Neural cell (in vitro differentiated cells): ENCODE results near the gene CYP4A22. TPM values are rescaled to one million over a fixed set of nuclear protein-coding genes. Genes with fewer than 3 reads are reported as not detected.

Source experiments
- H2AFZ ChIP-seq: fragments of 200-600, 300-800 bp; sonication (generic), shearing (Covaris generic); 2 replicates; pipeline ENCODE4 v1.6.0; 2014; ENCODE audit warnings: low read depth, mild to moderate bottlenecking, antibody characterized with exemption, low read length, moderate library complexity
- H3F3A ChIP-seq: fragments of 200-600 bp; shearing (Covaris generic); 2 replicates; pipeline ENCODE4 v1.6.1; 2016; ENCODE audit warnings: mild to moderate bottlenecking, moderate library complexity, mixed read lengths, antibody characterized with exemption, low read length; ENCODE audit not compliant: insufficient read depth, poor library complexity, severe bottlenecking
- H3K27ac ChIP-seq: fragments of 200-600, 300-800 bp; sonication (generic), shearing (Covaris generic); 2 replicates; pipeline ENCODE4 v1.5.1; 2014; ENCODE audit warnings: mild to moderate bottlenecking, low read length, moderate library complexity
- H3K27me3 ChIP-seq: fragments of 300-800, 200-600 bp; sonication (generic), shearing (Covaris generic); 2 replicates; pipeline ENCODE4 v1.6.0; 2014; ENCODE audit warnings: mild to moderate bottlenecking, low read depth, low read length, moderate library complexity; ENCODE audit not compliant: insufficient read depth
- H3K36me3 ChIP-seq: fragments of 300-800, 200-600 bp; sonication (generic), shearing (Covaris generic); 2 replicates; pipeline ENCODE4 v1.5.1; 2014; ENCODE audit warnings: mild to moderate bottlenecking, antibody characterized with exemption, low read length, moderate library complexity; ENCODE audit not compliant: insufficient read depth
- H3K4me2 ChIP-seq: fragments of 300-800, 200-600 bp; sonication (generic), shearing (Covaris generic); 2 replicates; pipeline ENCODE4 v1.6.0; 2014; ENCODE audit warnings: mild to moderate bottlenecking, low read length
- H3K4me3 ChIP-seq: fragments of 300-800, 200-600 bp; sonication (generic), shearing (Covaris generic); 2 replicates; pipeline ENCODE4 v1.5.1; 2014; ENCODE audit warnings: mild to moderate bottlenecking, low read length, moderate library complexity
- H3K79me2 ChIP-seq: fragments of 200-600 bp; shearing (Covaris generic); replicated peaks from 2 replicates; pipeline ENCODE4 v1.6.0; 2014; ENCODE audit warnings: mild to moderate bottlenecking, low read length, moderate library complexity; ENCODE audit not compliant: insufficient read depth
- H3K9ac ChIP-seq: fragments of 300-800, 200-600 bp; sonication (generic), shearing (Covaris generic); 2 replicates; pipeline ENCODE4 v1.6.1; 2016; ENCODE audit warnings: mild to moderate bottlenecking, low read length, mixed read lengths
- H3K9me2 ChIP-seq: fragments of 200-600 bp; shearing (Covaris generic); 2 replicates; pipeline ENCODE4 v1.6.1; 2016; ENCODE audit warnings: mild to moderate bottlenecking, low read length, mixed read lengths; ENCODE audit not compliant: insufficient read depth
- H3K9me3 ChIP-seq: fragments of 200-600, 300-800 bp; sonication (generic), shearing (Covaris generic); 2 replicates; pipeline ENCODE4 v1.6.1; 2016; ENCODE audit warnings: mild to moderate bottlenecking, mixed run types, low read length, moderate library complexity, mixed read lengths
- H4K20me1 ChIP-seq: fragments of 200-600 bp; shearing (Covaris generic); 2 replicates; pipeline ENCODE4 v1.6.1; 2016; ENCODE audit warnings: mild to moderate bottlenecking, mixed run types; ENCODE audit not compliant: insufficient read depth
- CTCF ChIP-seq: fragments of 450-650 bp; IDR thresholded peaks from 2 replicates; pipeline ENCODE4 v1.5.1; 2014; ENCODE audit warnings: antibody characterized with exemption, mild to moderate bottlenecking, moderate library complexity; ENCODE audit not compliant: poor library complexity, severe bottlenecking
- EP300 ChIP-seq: fragments of 450-650 bp; conservative IDR thresholded peaks from 2 replicates; pipeline ENCODE4 v1.6.1; 2014; ENCODE audit warnings: antibody characterized with exemption, mild to moderate bottlenecking, moderate library complexity; ENCODE audit not compliant: poor library complexity, severe bottlenecking
- EZH2 ChIP-seq: fragments of 200-600, 300-800 bp; shearing (Covaris generic), sonication (generic); IDR thresholded peaks from 2 replicates; pipeline ENCODE4 v1.6.1; 2014; ENCODE audit warnings: antibody characterized with exemption, low read length, borderline replicate concordance, mild to moderate bottlenecking; ENCODE audit not compliant: insufficient read depth, poor library complexity, severe bottlenecking
- MXI1 ChIP-seq: fragments of 450-650 bp; conservative IDR thresholded peaks from 2 replicates; pipeline ENCODE4 v1.6.1; 2014; ENCODE audit warnings: antibody characterized with exemption, mild to moderate bottlenecking; ENCODE audit not compliant: poor library complexity, severe bottlenecking
- POLR2AphosphoS5 ChIP-seq: IDR thresholded peaks from 2 replicates; pipeline ENCODE4 v1.6.1; 2012
- RAD21 ChIP-seq: fragments of 450-650 bp; conservative IDR thresholded peaks from 2 replicates; pipeline ENCODE4 v1.6.1; 2014; ENCODE audit warnings: antibody characterized with exemption, mild to moderate bottlenecking, moderate library complexity
- REST ChIP-seq: IDR thresholded peaks from 2 replicates; pipeline ENCODE4 v1.6.1; 2012; ENCODE audit warnings: borderline replicate concordance
- SMC3 ChIP-seq: fragments of 450-650 bp; conservative IDR thresholded peaks from 2 replicates; pipeline ENCODE4 v1.6.1; 2014; ENCODE audit warnings: antibody characterized with exemption, mild to moderate bottlenecking, moderate library complexity; ENCODE audit not compliant: poor library complexity
- TAF1 ChIP-seq: IDR thresholded peaks from 2 replicates; pipeline ENCODE4 v1.6.1; 2012; ENCODE audit warnings: low read depth
- polyA plus RNA-seq: library from polyadenylated mRNA; depleted of rRNA; stranded (reverse); fragments of >200 nt; gene quantifications from 2 replicates; pipeline ENCODE4 v1.2.3, GENCODE V29; 2014

The CYP4A22 gene
- polyA plus RNA-seq, 1 donor from 2014 or later: not detected

DNA sequence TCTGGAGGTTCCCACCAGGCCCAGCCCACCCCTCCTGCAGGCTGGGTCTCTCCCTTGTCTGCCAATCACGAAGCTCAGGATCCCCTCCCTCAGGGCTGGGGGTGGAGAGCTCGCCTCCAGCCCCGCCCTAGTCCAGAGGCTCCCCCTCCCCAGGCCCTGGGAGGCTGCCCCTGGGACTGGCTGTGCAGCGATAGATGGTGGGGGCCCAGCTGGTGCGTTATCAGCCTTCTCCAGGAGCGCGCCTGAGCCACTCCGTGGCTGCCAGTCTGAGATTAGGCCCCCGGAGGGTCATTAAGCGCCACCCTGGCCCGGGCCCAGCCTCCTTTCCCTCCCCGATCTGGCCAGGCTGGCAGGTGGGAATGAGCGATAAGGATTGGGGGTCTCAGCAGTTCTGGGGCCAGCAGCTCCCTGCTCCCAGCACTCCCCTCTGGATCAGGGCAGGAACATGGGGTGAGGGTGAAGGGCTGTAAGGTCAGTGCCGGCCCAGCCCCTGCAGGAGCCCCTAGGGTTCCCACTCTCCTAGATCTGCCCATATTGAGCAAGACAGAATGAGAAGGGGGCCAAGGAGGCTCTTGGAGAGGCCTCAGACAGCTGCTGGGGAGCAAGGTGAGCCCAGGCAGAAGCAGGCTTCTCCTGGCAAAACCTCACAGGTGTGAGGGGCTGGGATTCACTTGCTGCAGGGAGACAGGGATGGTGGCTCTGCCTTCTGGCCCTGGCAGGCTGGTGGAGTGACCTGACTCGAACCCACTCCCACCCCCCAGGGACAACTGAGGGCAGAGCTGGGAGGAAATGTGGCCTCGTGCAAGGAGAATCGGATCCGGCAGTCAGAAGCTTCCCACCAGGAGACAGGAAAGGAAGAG lies 44.1 kb downstream of the CYP4A22 start:
- Histone ChIP-seq H3K27ac (no peak overlapping the region), H3K36me3 (no peaks in the 10 kb centered on the region), H3K27me3 (peaks cover 12% of the 10 kb centered on the region), H3K79me2 (no peaks in the 10 kb centered on the region), H2AFZ (no peak overlapping the region), H3K4me3 (no peak overlapping the region), H3K9me3 (no peaks in the 10 kb centered on the region), H3F3A (no peaks in the 10 kb centered on the region), H3K4me2 (no peak overlapping the region), H3K9ac (no peak overlapping the region), H4K20me1 (no peaks in the 10 kb centered on the region), H3K9me2 (no peaks in the 10 kb centered on the region)
- no peak for TF ChIP-seq EP300
- no peak for TF ChIP-seq REST
- no peak for TF ChIP-seq POLR2AphosphoS5
- TF ChIP-seq MXI1: no peak
- TF ChIP-seq SMC3: no peak
- no peak for TF ChIP-seq CTCF
- TF ChIP-seq RAD21: no peak
- TF ChIP-seq TAF1: no peak
- no peak for TF ChIP-seq EZH2

- no peak overlapping the region for H3K9ac ChIP-seq
- no peak overlapping the region for H2AFZ ChIP-seq
- no peak overlapping the region for H3K4me2 ChIP-seq
- H4K20me1 ChIP-seq: no peaks in the 10 kb centered on the region
- no peaks in the 10 kb centered on the region for H3K79me2 ChIP-seq
- H3K27me3 ChIP-seq: peaks cover 12% of the 10 kb centered on the region
- TF ChIP-seq EZH2 (no peak), CTCF (no peak), SMC3 (no peak), EP300 (no peak), MXI1 (no peak), POLR2AphosphoS5 (no peak), REST (no peak), RAD21 (no peak), TAF1 (no peak)
- no peak overlapping the region for H3K27ac ChIP-seq
- H3K9me3 ChIP-seq: no peaks in the 10 kb centered on the region
- H3K36me3 ChIP-seq: no peaks in the 10 kb centered on the region
- H3K9me2 ChIP-seq: no peaks in the 10 kb centered on the region
- H3K4me3 ChIP-seq: no peak overlapping the region
- H3F3A ChIP-seq: no peaks in the 10 kb centered on the region
Observed at GRCh38 chr1:47181955-47182675, 44.9 kb downstream of the CYP4A22 start.
